Measurements from ENCODE around the gene RETREG1. TPM values are rescaled to one million over a fixed set of nuclear protein-coding genes. Genes with fewer than 3 reads are reported as not detected.

RETREG1 gene
- total RNA-seq, 1 experiment from 2014 or later, result 3.4 TPM

DNA sequence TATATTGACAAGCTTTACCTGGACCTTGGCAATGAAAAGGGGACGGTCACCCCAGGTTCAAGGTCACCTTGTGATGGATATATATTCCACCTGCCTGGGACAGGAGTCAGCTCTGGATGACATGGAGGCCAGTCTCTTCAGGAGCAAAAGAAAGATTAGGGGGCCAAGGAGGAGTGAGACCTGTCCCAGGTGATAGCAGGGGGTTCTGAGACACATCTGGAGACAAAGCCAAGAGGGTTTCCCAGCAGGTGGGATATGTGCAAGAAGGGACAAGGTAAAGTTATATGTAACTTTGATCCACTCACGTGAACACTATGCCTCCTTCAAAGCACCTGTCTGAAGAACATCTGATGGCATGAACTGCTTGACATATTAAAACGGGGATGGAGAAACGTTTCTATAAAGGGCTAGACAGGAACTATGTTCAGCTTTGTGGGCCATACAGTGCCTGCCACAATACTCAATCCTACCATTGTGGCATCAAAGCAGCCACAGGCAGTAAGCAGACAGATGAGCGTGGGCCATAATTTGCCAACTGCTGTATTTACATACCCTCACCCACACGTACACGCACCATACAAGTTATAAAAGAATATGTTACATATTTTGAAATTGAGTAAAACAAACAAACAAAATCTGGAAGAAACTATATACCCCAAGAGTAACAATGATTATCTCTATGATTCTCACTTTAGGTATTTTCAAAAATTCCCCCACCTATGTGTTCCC lies 88.3 kb downstream of the RETREG1 start:
- no peak overlapping the region for H4K8ac ChIP-seq (replicated peaks; ENCODE audit: insufficient read length, low read depth, low read length)
- no peak overlapping the region for H3T11ph ChIP-seq (ENCODE audit: low read length)
- H3K79me1 ChIP-seq (ENCODE audit: insufficient read depth, low read depth, low read length, poor library complexity, severe bottlenecking), result no peaks in the 10 kb centered on the region
- H3K4me3 Mint-ChIP-seq, result no peak overlapping the region
- H3K14ac ChIP-seq (ENCODE audit: insufficient read depth, low read length), result no peak overlapping the region
- H3K18ac ChIP-seq (ENCODE audit: insufficient read length, low read depth, low read length), result no peak overlapping the region
- H2BK120ac ChIP-seq (ENCODE audit: low read depth, low read length, poor library complexity, severe bottlenecking), result no peak overlapping the region
- H4K20me1 ChIP-seq (ENCODE audit: control insufficient read depth, insufficient read depth, insufficient read length), result no peaks in the 10 kb centered on the region
- H3K4me1 Mint-ChIP-seq, result no peaks in the 10 kb centered on the region
- no peaks in the 10 kb centered on the region for H3K36me3 Mint-ChIP-seq (ENCODE audit: insufficient read depth in 1 of 3, low read depth in 3 of 3)
- TF ChIP-seq, protein P1, sequence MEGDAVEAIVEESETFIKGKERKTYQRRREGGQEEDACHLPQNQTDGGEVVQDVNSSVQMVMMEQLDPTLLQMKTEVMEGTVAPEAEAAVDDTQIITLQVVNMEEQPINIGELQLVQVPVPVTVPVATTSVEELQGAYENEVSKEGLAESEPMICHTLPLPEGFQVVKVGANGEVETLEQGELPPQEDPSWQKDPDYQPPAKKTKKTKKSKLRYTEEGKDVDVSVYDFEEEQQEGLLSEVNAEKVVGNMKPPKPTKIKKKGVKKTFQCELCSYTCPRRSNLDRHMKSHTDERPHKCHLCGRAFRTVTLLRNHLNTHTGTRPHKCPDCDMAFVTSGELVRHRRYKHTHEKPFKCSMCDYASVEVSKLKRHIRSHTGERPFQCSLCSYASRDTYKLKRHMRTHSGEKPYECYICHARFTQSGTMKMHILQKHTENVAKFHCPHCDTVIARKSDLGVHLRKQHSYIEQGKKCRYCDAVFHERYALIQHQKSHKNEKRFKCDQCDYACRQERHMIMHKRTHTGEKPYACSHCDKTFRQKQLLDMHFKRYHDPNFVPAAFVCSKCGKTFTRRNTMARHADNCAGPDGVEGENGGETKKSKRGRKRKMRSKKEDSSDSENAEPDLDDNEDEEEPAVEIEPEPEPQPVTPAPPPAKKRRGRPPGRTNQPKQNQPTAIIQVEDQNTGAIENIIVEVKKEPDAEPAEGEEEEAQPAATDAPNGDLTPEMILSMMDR (conservative IDR thresholded peaks at IDR 0.05), result no peak
- H2AFZ ChIP-seq (ENCODE audit: low read length), result no peak overlapping the region
- H3K27ac ChIP-seq (ENCODE audit: insufficient read length, low read depth, low read length), result no peak overlapping the region
- no peak overlapping the region for H3K27ac Mint-ChIP-seq
- no peaks in the 10 kb centered on the region for H3K23me2 ChIP-seq (ENCODE audit: insufficient read length, low read depth, low read length, poor library complexity, severe bottlenecking)
- H3K27me3 ChIP-seq (ENCODE audit: insufficient read depth, low read length), result no peaks in the 10 kb centered on the region
- H2BK20ac ChIP-seq (ENCODE audit: low read depth, low read length, poor library complexity, severe bottlenecking), result no peak overlapping the region
- DNase-seq, result no peak
- WGBS (ENCODE audit: extremely low coverage, insufficient read length, low lambda C conversion rate), result no CpG with 5 or more reads among the region's 7 CpGs
- no peak overlapping the region for H3K23ac ChIP-seq (ENCODE audit: insufficient read length, low read depth, low read length)
- H3K56ac ChIP-seq (ENCODE audit: insufficient read length, low read depth, low read length), result no peak overlapping the region
- H3K9me3 Mint-ChIP-seq, result no peaks in the 10 kb centered on the region
- H2AK5ac ChIP-seq (ENCODE audit: insufficient read length, low read length), result no peak overlapping the region
- no peak overlapping the region for H3K9ac ChIP-seq (ENCODE audit: extremely low read depth, insufficient read length, low read length)
- no peaks in the 10 kb centered on the region for H3K9me3 ChIP-seq (ENCODE audit: control insufficient read depth, low read depth, low read length)
- no peak overlapping the region for H2BK5ac ChIP-seq (ENCODE audit: insufficient read length, low read length)
- no peaks in the 10 kb centered on the region for H3K4me1 ChIP-seq (ENCODE audit: insufficient read depth, low read length)
- H3K27me3 Mint-ChIP-seq (ENCODE audit: low read depth), result peaks cover 4% of the 10 kb centered on the region; the same call in 1 of the 2 replicates
- H4K5ac ChIP-seq (ENCODE audit: insufficient read length, low read depth, low read length), result no peak overlapping the region
- H2BK15ac ChIP-seq (ENCODE audit: low read depth, low read length), result no peak overlapping the region
- no peak overlapping the region for H4K91ac ChIP-seq (ENCODE audit: insufficient read length, low read depth, low read length)
- H3K4ac ChIP-seq (ENCODE audit: low read depth, low read length), result no peak overlapping the region
- H3K79me2 ChIP-seq (ENCODE audit: insufficient read depth, low read length), result no peaks in the 10 kb centered on the region
- no peak overlapping the region for H3K4me2 ChIP-seq (ENCODE audit: insufficient read depth, insufficient read length, low read length)
- H2BK12ac ChIP-seq (ENCODE audit: insufficient read length, low read depth, low read length), result no peak overlapping the region
